Liver (tissue), 3 donors: ENCODE measurements around the gene EPHA5.

Experiments used
- GABPA ChIP-seq, 2 donors: IDR thresholded peaks in 1 of 2; conservative IDR thresholded peaks in 1 of 2; 2 replicates each; pipeline ENCODE4 v1.6.1; 2016; ENCODE audit warnings: antibody characterized with exemption in 2 of 2, mild to moderate bottlenecking in 1 of 2, moderate library complexity in 1 of 2
- RAD21 ChIP-seq, 2 donors: IDR thresholded peaks; 2 replicates each; pipeline ENCODE4 v1.6.1; 2016; ENCODE audit warnings: antibody characterized with exemption in 2 of 2, mild to moderate bottlenecking in 2 of 2
- SP1 ChIP-seq: IDR thresholded peaks from 2 replicates; pipeline ENCODE4 v1.6.1; 2018; ENCODE audit warnings: antibody characterized with exemption, mild to moderate bottlenecking
- TF ChIP-seq, protein P1 (sequence below): fragments of 150-350 bp; IDR thresholded peaks from 2 replicates; pipeline ENCODE4 v1.5.1; 2017; ENCODE audit warnings: improper control_type of control experiment, low read depth, low read length; ENCODE audit not compliant: missing input control
- TF ChIP-seq, protein P2 (sequence below): IDR thresholded peaks from 2 replicates; pipeline ENCODE4 v1.6.1; 2016; ENCODE audit warnings: antibody characterized with exemption
- donor health status: healthy.
- donor health status: healthy.

DNA sequence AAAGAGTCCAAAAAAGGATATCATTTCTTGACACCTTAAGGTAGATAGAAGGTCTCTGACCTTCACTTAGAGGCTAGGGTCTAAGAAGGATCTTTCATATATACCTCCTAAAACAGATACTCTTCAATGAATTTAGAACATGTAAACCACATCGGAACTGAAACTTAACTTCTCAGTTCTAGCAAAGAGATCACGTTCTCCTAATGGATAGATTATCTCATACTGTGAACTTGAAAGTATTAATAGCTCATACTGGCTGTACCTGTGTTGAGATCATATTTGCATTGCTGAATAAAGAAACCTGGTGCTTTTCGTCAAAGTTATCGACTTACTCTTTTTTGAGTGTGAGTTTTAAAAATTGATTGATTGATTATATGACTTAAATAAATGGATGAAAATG is 353.8 kb downstream of the EPHA5 start:
- TF ChIP-seq RAD21 (IDR thresholded peaks at IDR 0.05) (no peak), GABPA (IDR thresholded peaks at IDR 0.05 in 1 of 2, conservative IDR thresholded peaks at IDR 0.05 in 1 of 2) (no peak), SP1 (no peak)
- TF ChIP-seq, protein P1, sequence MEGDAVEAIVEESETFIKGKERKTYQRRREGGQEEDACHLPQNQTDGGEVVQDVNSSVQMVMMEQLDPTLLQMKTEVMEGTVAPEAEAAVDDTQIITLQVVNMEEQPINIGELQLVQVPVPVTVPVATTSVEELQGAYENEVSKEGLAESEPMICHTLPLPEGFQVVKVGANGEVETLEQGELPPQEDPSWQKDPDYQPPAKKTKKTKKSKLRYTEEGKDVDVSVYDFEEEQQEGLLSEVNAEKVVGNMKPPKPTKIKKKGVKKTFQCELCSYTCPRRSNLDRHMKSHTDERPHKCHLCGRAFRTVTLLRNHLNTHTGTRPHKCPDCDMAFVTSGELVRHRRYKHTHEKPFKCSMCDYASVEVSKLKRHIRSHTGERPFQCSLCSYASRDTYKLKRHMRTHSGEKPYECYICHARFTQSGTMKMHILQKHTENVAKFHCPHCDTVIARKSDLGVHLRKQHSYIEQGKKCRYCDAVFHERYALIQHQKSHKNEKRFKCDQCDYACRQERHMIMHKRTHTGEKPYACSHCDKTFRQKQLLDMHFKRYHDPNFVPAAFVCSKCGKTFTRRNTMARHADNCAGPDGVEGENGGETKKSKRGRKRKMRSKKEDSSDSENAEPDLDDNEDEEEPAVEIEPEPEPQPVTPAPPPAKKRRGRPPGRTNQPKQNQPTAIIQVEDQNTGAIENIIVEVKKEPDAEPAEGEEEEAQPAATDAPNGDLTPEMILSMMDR = no peak
- TF ChIP-seq, protein P2, sequence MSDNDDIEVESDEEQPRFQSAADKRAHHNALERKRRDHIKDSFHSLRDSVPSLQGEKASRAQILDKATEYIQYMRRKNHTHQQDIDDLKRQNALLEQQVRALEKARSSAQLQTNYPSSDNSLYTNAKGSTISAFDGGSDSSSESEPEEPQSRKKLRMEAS = no peak
